HCT116 (cell line): ENCODE measurements around the gene UGP2. TPM values are rescaled to one million over a fixed set of nuclear protein-coding genes. Genes with fewer than 3 reads are reported as not detected.

ENCODE experiments used
- ATAC-seq: fragments of 200-7000 bp; cut with Tn5 transposase; 2 replicates; pipeline ENCODE4 v1.9.1; 2020; ENCODE audit warnings: mild to moderate bottlenecking, moderate library complexity
- BruUV-seq: library from RNA; stranded (reverse); fragments of 400-500 nt; replicated peaks from 2 replicates; lab custom pipeline; 2021; lab: Mats Ljungman, UMichigan
- CTCF ChIA-PET: fragments of 300-600 bp; sonication (Branson Sonifier 250); formaldehyde crosslinking; loops from one replicate; lab custom pipeline; 2021; ENCODE audit warnings: antibody characterized with exemption; lab: Charles Lee
- POLR2A ChIA-PET: fragments of 300-600, 350-600 bp; sonication (Branson Sonifier 250); formaldehyde crosslinking; loops from one replicate; lab custom pipeline; 2021; ENCODE audit warnings: antibody characterized with exemption; lab: Charles Lee
- RAD21 ChIA-PET, 2 experiments: fragments of 300-600 bp; sonication (Branson Sonifier 250); formaldehyde crosslinking; loops; one replicate each; lab custom pipeline; 2023; ENCODE audit warnings: low total read pairs in 2 of 2; ENCODE audit not compliant: uncharacterized antibody in 2 of 2, unreplicated experiment in 2 of 2, low non-redundant PET in 1 of 2; lab: Charles Lee
- DNase-seq: peaks from one replicate; pipeline ENCODE4 v3.0.0-alpha.2; 2010; ENCODE audit warnings: low read depth, low spot score
- H2AFZ ChIP-seq: fragments of 200-600 bp; shearing (Covaris generic), sonication (generic); 2 replicates; pipeline ENCODE4 v1.6.1; 2017; ENCODE audit warnings: low read depth, mixed run types, mixed read lengths, antibody characterized with exemption, low read length; ENCODE audit not compliant: poor library complexity, severe bottlenecking
- H3K27ac ChIP-seq: 2 replicates; pipeline ENCODE4 v1.5.1; 2012; ENCODE audit warnings: low read depth, low read length
- H3K27me3 ChIP-seq: fragments of 200-600 bp; sonication (generic); 2 replicates; pipeline ENCODE4 v1.6.1; 2016; ENCODE audit warnings: mixed run types, low read length, mixed read lengths; ENCODE audit not compliant: insufficient read depth
- H3K36me3 ChIP-seq, 2 experiments: fragments of 200-500 bp in 1 of 2; fragments of 200-600 bp in 1 of 2; sonication (Bioruptor generic) in 1 of 2; sonication (generic) in 1 of 2; 2 replicates each; pipeline versions ENCODE4 v1.5.1 to v1.6.1; 2014 to 2016; ENCODE audit warnings: low read length in 2 of 2, inconsistent platforms in 1 of 2, mixed read lengths in 1 of 2, mixed run types in 1 of 2; ENCODE audit not compliant: insufficient read depth in 2 of 2, control insufficient read depth in 1 of 2
- H3K4me1 ChIP-seq, 2 experiments: fragments of 200-600 bp in 1 of 2; sonication (generic) in 1 of 2; 2 replicates each; pipeline versions ENCODE4 v1.5.1 to v1.6.1; 2012 to 2017; ENCODE audit warnings: low read length in 2 of 2, inconsistent platforms in 1 of 2, mild to moderate bottlenecking in 1 of 2, mixed read lengths in 1 of 2, mixed run types in 1 of 2, moderate library complexity in 1 of 2; ENCODE audit not compliant: insufficient read depth in 2 of 2, control insufficient read depth in 1 of 2
- H3K4me2 ChIP-seq: fragments of 200-600 bp; sonication (generic); 2 replicates; pipeline ENCODE4 v1.6.1; 2017; ENCODE audit warnings: mixed run types, low read length, mixed read lengths
- H3K4me3 ChIP-seq, 2 experiments: fragments of 200-600 bp in 1 of 2; sonication (generic) in 1 of 2; replicated peaks in 1 of 2; 2 replicates each; pipeline ENCODE4 v1.5.1; 2011 to 2016; ENCODE audit warnings: low read length in 2 of 2, control low read depth in 1 of 2, low read depth in 1 of 2, mild to moderate bottlenecking in 1 of 2, mixed read lengths in 1 of 2, mixed run types in 1 of 2
- H3K79me2 ChIP-seq: fragments of 200-600 bp; sonication (generic); 2 replicates; pipeline ENCODE4 v1.6.1; 2017; ENCODE audit warnings: mild to moderate bottlenecking, mixed run types, low read length, moderate library complexity, mixed read lengths; ENCODE audit not compliant: insufficient read depth
- H3K9ac ChIP-seq: fragments of 200-600 bp; sonication (generic); 2 replicates; pipeline ENCODE4 v1.6.1; 2016; ENCODE audit warnings: low read length, mixed read lengths
- H3K9me2 ChIP-seq: fragments of 200-600 bp; sonication (generic), shearing (Covaris generic); 2 replicates; pipeline ENCODE4 v1.6.1; 2017; ENCODE audit warnings: mixed run types, mild to moderate bottlenecking, moderate library complexity; ENCODE audit not compliant: insufficient read depth
- H3K9me3 ChIP-seq, 2 experiments: fragments of 200-500 bp in 1 of 2; fragments of 200-600 bp in 1 of 2; sonication (Bioruptor generic) in 1 of 2; sonication (generic) in 1 of 2; 2 replicates each; pipeline ENCODE4 v1.6.1; 2014 to 2017; ENCODE audit warnings: low read length in 2 of 2, mixed read lengths in 2 of 2, inconsistent platforms in 1 of 2, low read depth in 1 of 2, mild to moderate bottlenecking in 1 of 2, mixed run types in 1 of 2, moderate library complexity in 1 of 2; ENCODE audit not compliant: control insufficient read depth in 1 of 2, insufficient read depth in 1 of 2
- H4K20me1 ChIP-seq: fragments of 200-600 bp; sonication (generic), shearing (Covaris generic); 2 replicates; pipeline ENCODE4 v1.6.1; 2017; ENCODE audit warnings: mixed run types, mild to moderate bottlenecking, moderate library complexity; ENCODE audit not compliant: insufficient read depth
- CBX3 ChIP-seq: IDR thresholded peaks from 2 replicates; pipeline ENCODE4 v1.6.1; 2012; ENCODE audit warnings: low read depth
- EGR1 ChIP-seq: IDR thresholded peaks from 2 replicates; pipeline ENCODE4 v1.6.1; 2012; ENCODE audit warnings: low read depth
- ELF1 ChIP-seq: IDR thresholded peaks from 2 replicates; pipeline ENCODE4 v1.6.1; 2012; ENCODE audit warnings: low read depth, borderline replicate concordance
- EZH2phosphoT487 ChIP-seq: fragments of 200-600 bp; IDR thresholded peaks from 2 replicates; pipeline ENCODE4 v1.6.1; 2018; ENCODE audit warnings: antibody characterized with exemption, borderline replicate concordance
- JUND ChIP-seq: IDR thresholded peaks from 2 replicates; pipeline ENCODE4 v1.6.1; 2012
- POLR2A ChIP-seq: IDR thresholded peaks from 2 replicates; pipeline ENCODE4 v1.7.0; 2011; ENCODE audit warnings: borderline replicate concordance; ENCODE audit not compliant: insufficient read depth, insufficient read length; ENCODE audit errors: extremely low read depth
- POLR2AphosphoS5 ChIP-seq: IDR thresholded peaks from 2 replicates; pipeline ENCODE4 v1.6.1; 2011; ENCODE audit warnings: mild to moderate bottlenecking, low read depth, low read length, moderate library complexity
- SIN3A ChIP-seq: IDR thresholded peaks from 2 replicates; pipeline ENCODE4 v1.6.1; 2012; ENCODE audit warnings: low read depth
- SP1 ChIP-seq: IDR thresholded peaks from 2 replicates; pipeline ENCODE4 v1.6.1; 2012; ENCODE audit warnings: low read depth
- TCF7L2 ChIP-seq: IDR thresholded peaks from 2 replicates; pipeline ENCODE4 v1.7.0; 2011; ENCODE audit warnings: borderline replicate concordance, inconsistent platforms; ENCODE audit not compliant: insufficient read depth, insufficient read length; ENCODE audit errors: extremely low read depth
- YY1 ChIP-seq: IDR thresholded peaks from 2 replicates; pipeline ENCODE4 v1.6.1; 2011; ENCODE audit warnings: low read length, low read depth, moderate library complexity, mild to moderate bottlenecking; ENCODE audit not compliant: insufficient replicate concordance; ENCODE audit errors: extremely low read depth
- ZFX ChIP-seq: fragments of 450-650 bp; IDR thresholded peaks from 2 replicates; pipeline ENCODE4 v1.6.1; 2017
- ZNF274 ChIP-seq: fragments of 200-500 bp; sonication (Bioruptor generic); IDR thresholded peaks from 2 replicates; pipeline ENCODE4 v1.6.1; 2014; ENCODE audit warnings: mild to moderate bottlenecking, low read depth, low read length, inconsistent platforms
- intact Hi-C: fragments of 100-400 bp; cut with micrococcal nuclease; formaldehyde crosslinking; loops from 2 replicates; pipeline ENCODE4 v1.10.0; 2022
- total RNA-seq: library from RNA; stranded (reverse); gene quantifications from one replicate; pipeline ENCODE4 v1.2.1, GENCODE V29; 2021; ENCODE audit not compliant: unreplicated experiment
- TF ChIP-seq, protein P1 (sequence below): IDR thresholded peaks from 2 replicates; pipeline ENCODE4 v1.6.1; 2012
- TF ChIP-seq, protein P2 (sequence below): IDR thresholded peaks from 2 replicates; pipeline ENCODE4 v1.6.1; 2012
- TF ChIP-seq, protein P3 (sequence below), 3 experiments: fragments of 200-600 bp in 1 of 3; sonication (generic) in 1 of 3; IDR thresholded peaks in 2 of 3; conservative IDR thresholded peaks in 1 of 3; 2 replicates each; pipeline ENCODE4 v1.5.1; 2012 to 2017; ENCODE audit warnings: low read depth in 2 of 3, low read length in 2 of 3, antibody characterized with exemption in 1 of 3, borderline replicate concordance in 1 of 3, control low read depth in 1 of 3, mild to moderate bottlenecking in 1 of 3, mixed read lengths in 1 of 3, mixed run types in 1 of 3, moderate library complexity in 1 of 3; ENCODE audit not compliant: insufficient read depth in 1 of 3

UGP2 gene
- total RNA-seq, 1 experiment from 2014 or later: 57.1 TPM

DNA sequence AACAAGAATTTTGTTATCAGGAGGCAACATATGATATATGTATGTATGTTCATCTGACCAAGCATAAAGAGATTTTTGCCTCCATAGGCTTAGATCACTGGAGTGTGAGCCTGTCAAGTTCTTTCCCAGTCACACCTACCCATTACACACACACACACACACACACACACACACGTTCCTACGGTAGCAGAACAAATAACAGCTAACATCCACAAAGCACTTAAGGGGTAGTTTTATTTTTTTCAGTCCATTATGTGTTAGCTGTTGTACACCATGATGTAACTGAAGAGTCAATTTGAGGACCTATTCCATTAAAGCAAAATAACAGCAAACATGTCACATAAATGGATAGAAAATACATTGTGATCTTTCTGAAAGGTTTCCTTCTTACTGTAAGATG, 39.5 kb downstream of the UGP2 start:
- Histone ChIP-seq H3K4me1 (no peaks in the 10 kb centered on the region), H3K27me3 (no peaks in the 10 kb centered on the region), H3K9ac (no peak overlapping the region), H3K9me2 (no peaks in the 10 kb centered on the region), H3K4me3 (no peak overlapping the region), H3K9me3 (no peaks in the 10 kb centered on the region), H4K20me1 (no peaks in the 10 kb centered on the region), H3K36me3 (no peaks in the 10 kb centered on the region; a peak in 3 of 4 replicates), H3K27ac (no peak overlapping the region), H3K79me2 (no peaks in the 10 kb centered on the region), H2AFZ (no peak overlapping the region), H3K4me2 (no peak overlapping the region)
- ChIA-PET CTCF (no interaction called here), POLR2A (no interaction called here), RAD21 (no interaction called here)
- ATAC-seq (no peak), DNase-seq (no peak)
- intact Hi-C loops: loop anchor here (10.0 kb wide), 1 partner anchor 296 kb away; the partner anchor contains the start of genes MDH1 and WDPCP
- no TSS peak for BruUV-seq
- TF ChIP-seq, protein P1, sequence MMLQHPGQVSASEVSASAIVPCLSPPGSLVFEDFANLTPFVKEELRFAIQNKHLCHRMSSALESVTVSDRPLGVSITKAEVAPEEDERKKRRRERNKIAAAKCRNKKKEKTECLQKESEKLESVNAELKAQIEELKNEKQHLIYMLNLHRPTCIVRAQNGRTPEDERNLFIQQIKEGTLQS: no peak
- no peak for TF ChIP-seq POLR2AphosphoS5
- no peak for TF ChIP-seq POLR2A
- TF ChIP-seq, protein P2, sequence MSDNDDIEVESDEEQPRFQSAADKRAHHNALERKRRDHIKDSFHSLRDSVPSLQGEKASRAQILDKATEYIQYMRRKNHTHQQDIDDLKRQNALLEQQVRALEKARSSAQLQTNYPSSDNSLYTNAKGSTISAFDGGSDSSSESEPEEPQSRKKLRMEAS: no peak
- TF ChIP-seq SP1: no peak
- no peak for TF ChIP-seq SIN3A

DNA sequence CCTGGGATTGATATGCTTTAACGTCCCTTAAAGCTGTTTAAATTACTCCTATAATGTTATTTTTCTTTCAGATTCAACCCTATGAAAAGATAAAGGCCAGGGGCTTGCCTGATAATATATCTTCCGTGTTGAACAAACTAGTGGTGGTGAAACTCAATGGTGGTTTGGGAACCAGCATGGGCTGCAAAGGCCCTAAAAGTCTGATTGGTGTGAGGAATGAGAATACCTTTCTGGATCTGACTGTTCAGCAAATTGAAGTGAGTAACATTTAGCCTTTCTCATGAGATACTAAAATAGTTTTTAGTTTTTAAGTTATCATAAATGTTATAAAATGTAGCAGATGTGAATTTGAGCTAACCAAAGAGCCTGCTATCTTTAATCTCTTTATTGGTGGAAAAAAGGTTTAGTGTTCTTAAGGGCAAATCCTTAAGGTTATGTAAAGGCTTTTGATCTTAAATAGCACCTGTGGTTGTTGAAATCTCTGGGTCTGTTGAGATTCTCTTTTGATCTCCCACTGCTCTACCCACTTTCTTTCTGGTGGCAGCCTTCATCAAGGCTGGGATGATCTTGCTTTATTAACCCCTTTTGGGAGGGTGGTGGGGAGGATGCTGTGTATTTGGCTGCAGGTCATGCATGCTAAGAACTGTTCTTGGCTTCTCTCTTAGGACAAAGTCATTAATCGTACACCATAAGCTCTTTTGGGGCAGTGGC, 40.9 kb downstream of the UGP2 start:
- RAD21 ChIA-PET: no interaction called here
- H3K4me2 ChIP-seq: no peak overlapping the region
- H3K9me3 ChIP-seq: no peaks in the 10 kb centered on the region
- no peak overlapping the region for H3K27ac ChIP-seq
- POLR2A ChIA-PET: no interaction called here
- DNase-seq: no peak
- H3K36me3 ChIP-seq: peaks cover 0 to 2% of the 10 kb centered on the region in 2 experiments; a peak in 3 of 4 replicates
- no peaks in the 10 kb centered on the region for H3K9me2 ChIP-seq
- no peaks in the 10 kb centered on the region for H3K79me2 ChIP-seq
- H3K27me3 ChIP-seq: no peaks in the 10 kb centered on the region
- no peak overlapping the region for H2AFZ ChIP-seq
- no peaks in the 10 kb centered on the region for H3K4me1 ChIP-seq
- no peak overlapping the region for H3K4me3 ChIP-seq
- no peak overlapping the region for H3K9ac ChIP-seq
- H4K20me1 ChIP-seq: no peaks in the 10 kb centered on the region
- CTCF ChIA-PET: no interaction called here
- no TSS peak for BruUV-seq
- intact Hi-C loops: loop anchor here (10.0 kb wide), 1 partner anchor 298 kb away; the partner anchor contains the start of genes MDH1 and WDPCP
- ATAC-seq: no peak
- no peak for TF ChIP-seq JUND
- no peak for TF ChIP-seq ZNF274
- no peak for TF ChIP-seq EZH2phosphoT487
- TF ChIP-seq ELF1: no peak
- TF ChIP-seq, protein P2: no peak
- no peak for TF ChIP-seq POLR2AphosphoS5
- TF ChIP-seq YY1: no peak
- no peak for TF ChIP-seq CBX3
- TF ChIP-seq, protein P1: no peak
- TF ChIP-seq, protein P3, sequence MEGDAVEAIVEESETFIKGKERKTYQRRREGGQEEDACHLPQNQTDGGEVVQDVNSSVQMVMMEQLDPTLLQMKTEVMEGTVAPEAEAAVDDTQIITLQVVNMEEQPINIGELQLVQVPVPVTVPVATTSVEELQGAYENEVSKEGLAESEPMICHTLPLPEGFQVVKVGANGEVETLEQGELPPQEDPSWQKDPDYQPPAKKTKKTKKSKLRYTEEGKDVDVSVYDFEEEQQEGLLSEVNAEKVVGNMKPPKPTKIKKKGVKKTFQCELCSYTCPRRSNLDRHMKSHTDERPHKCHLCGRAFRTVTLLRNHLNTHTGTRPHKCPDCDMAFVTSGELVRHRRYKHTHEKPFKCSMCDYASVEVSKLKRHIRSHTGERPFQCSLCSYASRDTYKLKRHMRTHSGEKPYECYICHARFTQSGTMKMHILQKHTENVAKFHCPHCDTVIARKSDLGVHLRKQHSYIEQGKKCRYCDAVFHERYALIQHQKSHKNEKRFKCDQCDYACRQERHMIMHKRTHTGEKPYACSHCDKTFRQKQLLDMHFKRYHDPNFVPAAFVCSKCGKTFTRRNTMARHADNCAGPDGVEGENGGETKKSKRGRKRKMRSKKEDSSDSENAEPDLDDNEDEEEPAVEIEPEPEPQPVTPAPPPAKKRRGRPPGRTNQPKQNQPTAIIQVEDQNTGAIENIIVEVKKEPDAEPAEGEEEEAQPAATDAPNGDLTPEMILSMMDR (IDR thresholded peaks at IDR 0.05 in 2 of 3, conservative IDR thresholded peaks at IDR 0.05 in 1 of 3; ENCODE audit: borderline replicate concordance in 1 of 3, insufficient read depth in 1 of 3, low read depth in 2 of 3, low read length in 2 of 3): no peak
- no peak for TF ChIP-seq ZFX
- TF ChIP-seq EGR1: no peak
- no peak for TF ChIP-seq TCF7L2
